Neural cell (in vitro differentiated cells): Measurements from ENCODE around the gene DNASE1L2.

Experiments
- CTCF ChIP-seq: fragments of 450-650 bp; IDR thresholded peaks from 2 replicates; pipeline ENCODE4 v1.5.1; 2014; ENCODE audit warnings: antibody characterized with exemption, mild to moderate bottlenecking, moderate library complexity; ENCODE audit not compliant: poor library complexity, severe bottlenecking
- EZH2 ChIP-seq: fragments of 200-600, 300-800 bp; shearing (Covaris generic), sonication (generic); IDR thresholded peaks from 2 replicates; pipeline ENCODE4 v1.6.1; 2014; ENCODE audit warnings: antibody characterized with exemption, low read length, borderline replicate concordance, mild to moderate bottlenecking; ENCODE audit not compliant: insufficient read depth, poor library complexity, severe bottlenecking
- MXI1 ChIP-seq: fragments of 450-650 bp; conservative IDR thresholded peaks from 2 replicates; pipeline ENCODE4 v1.6.1; 2014; ENCODE audit warnings: antibody characterized with exemption, mild to moderate bottlenecking; ENCODE audit not compliant: poor library complexity, severe bottlenecking
- POLR2AphosphoS5 ChIP-seq: IDR thresholded peaks from 2 replicates; pipeline ENCODE4 v1.6.1; 2012
- REST ChIP-seq: IDR thresholded peaks from 2 replicates; pipeline ENCODE4 v1.6.1; 2012; ENCODE audit warnings: borderline replicate concordance
- SMC3 ChIP-seq: fragments of 450-650 bp; conservative IDR thresholded peaks from 2 replicates; pipeline ENCODE4 v1.6.1; 2014; ENCODE audit warnings: antibody characterized with exemption, mild to moderate bottlenecking, moderate library complexity; ENCODE audit not compliant: poor library complexity

GRCh38 chr16:2276368-2277195 lies 40.3 kb downstream of the DNASE1L2 start:
- no peak for TF ChIP-seq EZH2
- no peak for TF ChIP-seq REST
- TF ChIP-seq POLR2AphosphoS5: no peak
- TF ChIP-seq CTCF: no peak
- no peak for TF ChIP-seq MXI1
- TF ChIP-seq SMC3: no peak
